VCaP (cell line): Measurements from ENCODE around the gene FUOM.
"Not testable (repeated sequence)": the region's sequence is repeated elsewhere in the genome, so short reads cannot be mapped to it uniquely, and the experiment has no call there.

Experiments used
- H3K27ac ChIP-seq: fragments of 450-650 bp; 2 replicates; pipeline ENCODE4 v1.5.1; 2017
- CTCF ChIP-seq: fragments of 450-650 bp; conservative IDR thresholded peaks from 2 replicates; pipeline ENCODE4 v1.5.1; 2017; ENCODE audit warnings: mild to moderate bottlenecking, moderate library complexity

Gene FUOM

GRCh38 chr10:133391761-133392518, 34.1 kb upstream of the FUOM start:
- no peak for TF ChIP-seq CTCF

GRCh38 chr10:133391249-133391635, 33.4 kb upstream of the FUOM start:
- no peak overlapping the region for H3K27ac ChIP-seq
- TF ChIP-seq CTCF = no peak

More at GRCh38 chr10:133391761-133392518, 34.1 kb upstream of the FUOM start:
- H3K27ac ChIP-seq = no peak overlapping the region

GRCh38 chr10:133390597-133391248, 32.9 kb upstream of the FUOM start:
- no peak overlapping the region for H3K27ac ChIP-seq
- no peak for TF ChIP-seq CTCF

- H3K27ac ChIP-seq = no peak overlapping the region
- TF ChIP-seq CTCF = no peak
These were observed 31.4 kb upstream of the FUOM start for GRCh38 chr10:133388973-133389818.

GRCh38 chr10:133388236-133388972, 30.6 kb upstream of the FUOM start:
- TF ChIP-seq CTCF = no peak
- H3K27ac ChIP-seq = no peak overlapping the region

- H3K27ac ChIP-seq = not testable (repeated sequence)
These were observed 29.1 kb upstream of the FUOM start for GRCh38 chr10:133386951-133387350.

- H3K27ac ChIP-seq = no peak overlapping the region
- TF ChIP-seq CTCF = no peak
These were observed 27.4 kb upstream of the FUOM start for GRCh38 chr10:133385214-133385613.
